ENCODE measurements around the gene PPIL6. TPM values are rescaled to one million over a fixed set of nuclear protein-coding genes. Genes with fewer than 3 reads are reported as not detected.

PPIL6 gene
- total and polyA plus RNA-seq, 11 donors, result 0.42 to 6.5 (median 3.4) TPM

GRCh38 chr6:109363753-109364152, 76.7 kb downstream of the PPIL6 start:
- H3K9me3 ChIP-seq, result no peaks in the 10 kb centered on the region
- no peak for DNase-seq
- ATAC-seq, result no peak
- TF ChIP-seq CTCF (IDR thresholded peaks at IDR 0.05) (no peak), POLR2A (IDR thresholded peaks at IDR 0.05) (no peak)
- no peak overlapping the region for H3K27ac ChIP-seq
- peaks cover 0 to 21% (median 7%) of the 10 kb centered on the region in 12 donors for H3K4me1 ChIP-seq
- peaks cover 0 to 83% (median 76%) of the 10 kb centered on the region in 9 donors for H3K36me3 ChIP-seq
- intact Hi-C loops (cut with DNase I), result no loop called here
- no peak overlapping the region for H3K4me3 ChIP-seq
- WGBS, 4 donors, result 95 to 100% (median 97%) methylated on average over 2 of the region's 2 CpGs
- H3K27me3 ChIP-seq, result no peaks in the 10 kb centered on the region

DNA sequence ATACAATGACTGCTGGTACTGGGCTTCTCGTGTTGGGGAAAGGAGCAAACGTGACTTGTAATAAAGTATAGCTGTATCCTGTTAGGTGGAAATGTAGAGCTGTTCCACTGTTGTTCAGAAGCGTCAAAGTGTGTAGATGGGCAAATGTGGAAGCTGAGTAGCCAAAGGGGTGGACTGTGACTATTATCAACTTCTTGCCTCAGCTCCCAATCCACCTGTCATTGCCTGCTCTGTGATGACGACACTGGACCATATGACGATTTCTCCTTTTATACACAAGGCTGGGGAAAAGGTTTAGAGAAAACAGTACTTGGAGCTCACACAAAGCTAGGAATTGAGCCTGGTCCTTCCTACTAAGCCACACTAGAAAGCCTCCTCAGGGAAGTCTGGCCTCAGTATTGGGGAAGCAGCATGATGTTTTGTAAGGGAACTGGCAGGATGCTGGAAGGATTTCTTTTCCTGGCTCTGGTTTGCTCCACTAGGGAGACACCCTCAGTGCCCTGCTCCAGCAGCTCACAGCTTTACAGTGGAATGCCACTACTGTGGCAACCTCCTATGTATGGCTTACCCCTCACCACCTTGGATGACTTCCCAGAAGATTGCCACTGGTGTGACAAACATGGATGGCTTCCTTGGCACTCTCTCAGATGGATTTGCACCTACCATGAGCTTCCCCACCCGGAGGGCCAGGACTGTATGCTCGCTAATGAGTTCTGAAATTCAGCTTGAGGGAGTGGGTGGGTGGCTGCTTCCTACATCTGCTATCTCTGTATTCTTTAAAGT, 78.1 kb downstream of the PPIL6 start:
- ATAC-seq, result peak in 3 of 4 donors; percentile 23 to 50 (median 38)
- no peak for DNase-seq
- Histone ChIP-seq H3K4me3 (no peak overlapping the region), H3K27me3 (no peaks in the 10 kb centered on the region), H3K36me3 (peaks cover 0 to 83% (median 73%) of the 10 kb centered on the region in 9 donors), H3K9me3 (no peaks in the 10 kb centered on the region), H3K4me1 (peaks cover 0 to 21% (median 7%) of the 10 kb centered on the region in 12 donors), H3K27ac (no peak overlapping the region)
- intact Hi-C loops (cut with DNase I), result no loop called here
- WGBS, 4 donors, result 92 to 98% (median 93%) methylated on average over 7 of the region's 7 CpGs
- no peak for TF ChIP-seq CTCF (IDR thresholded peaks at IDR 0.05)
- no peak for TF ChIP-seq POLR2A (IDR thresholded peaks at IDR 0.05)

GRCh38 chr6:109360791-109361190, 79.6 kb downstream of the PPIL6 start:
- TF ChIP-seq CTCF (IDR thresholded peaks at IDR 0.05) (no peak), POLR2A (IDR thresholded peaks at IDR 0.05) (no peak)
- H3K9me3 ChIP-seq, result peaks cover 0 to 12% (median 0%) of the 10 kb centered on the region in 12 donors
- H3K4me3 ChIP-seq, result no peak overlapping the region
- intact Hi-C loops (cut with DNase I), result no loop called here
- DNase-seq (no peak), ATAC-seq (peak in 3 of 4 donors; percentile 20 to 76 (median 50))
- no peaks in the 10 kb centered on the region for H3K27me3 ChIP-seq
- no peak overlapping the region for H3K27ac ChIP-seq
- peaks cover 0 to 83% (median 66%) of the 10 kb centered on the region in 9 donors for H3K36me3 ChIP-seq
- H3K4me1 ChIP-seq, result peaks cover 0 to 21% (median 7%) of the 10 kb centered on the region in 12 donors

DNA sequence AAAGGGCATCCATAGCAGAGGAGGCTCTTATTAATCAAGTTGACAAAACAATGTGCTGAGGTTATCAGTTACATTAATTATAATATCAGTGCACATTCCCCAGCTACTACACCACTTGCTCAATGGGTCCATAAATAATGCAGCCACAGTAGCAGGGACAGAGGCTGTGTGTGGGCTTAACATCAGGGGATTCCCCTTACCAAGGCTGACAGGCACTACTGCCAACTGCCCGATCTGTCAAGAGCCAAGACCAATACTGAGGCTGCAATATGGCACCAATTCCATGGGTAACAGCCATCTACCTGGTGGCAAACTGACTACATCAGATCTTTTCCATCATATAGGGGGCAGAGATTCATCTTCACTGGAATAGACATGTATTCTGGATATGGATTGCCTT, 80.1 kb downstream of the PPIL6 start:
- intact Hi-C loops (cut with DNase I), result no loop called here
- ATAC-seq (peak in 1 of 4 donors; percentile 45), DNase-seq (no peak)
- Histone ChIP-seq H3K4me3 (no peak overlapping the region), H3K9me3 (peaks cover 0 to 14% (median 0%) of the 10 kb centered on the region in 12 donors), H3K27me3 (no peaks in the 10 kb centered on the region), H3K4me1 (peaks cover 0 to 21% (median 7%) of the 10 kb centered on the region in 12 donors), H3K36me3 (peaks cover 0 to 83% (median 61%) of the 10 kb centered on the region in 9 donors), H3K27ac (no peak overlapping the region)
- 90 to 100% (median 95%) methylated on average over 1 of the region's 1 CpG for WGBS, 4 donors
- no peak for TF ChIP-seq CTCF (IDR thresholded peaks at IDR 0.05)
- no peak for TF ChIP-seq POLR2A (IDR thresholded peaks at IDR 0.05)
